OCI-LY7 (cell line): ENCODE measurements around the gene ENDOD1.

Experiments used
- CTCF ChIP-seq: fragments of 200-600 bp; sonication (generic); conservative IDR thresholded peaks from 2 replicates; pipeline ENCODE4 v1.5.1; 2014; ENCODE audit warnings: mild to moderate bottlenecking, antibody characterized with exemption, low read length, moderate library complexity, mixed read lengths
- EZH2phosphoT487 ChIP-seq: fragments of 200-600 bp; sonication (generic); IDR thresholded peaks from 2 replicates; pipeline ENCODE4 v1.6.1; 2018; ENCODE audit warnings: low read depth, borderline replicate concordance, mild to moderate bottlenecking, mixed run types, antibody characterized with exemption, low read length, moderate library complexity, mixed read lengths

GRCh38 chr11:95104856-95105255 lies 15.2 kb downstream of the ENDOD1 start:
- no peak for TF ChIP-seq CTCF
- no peak for TF ChIP-seq EZH2phosphoT487
